ENCODE data around the gene RAB3C.
A peak's percentile ranks its signal among the peaks of the same experiment; 100 is the strongest.

RAB3C gene

GRCh38 chr5:58857609-58858008 is 274.7 kb downstream of the RAB3C start:
- TF ChIP-seq, protein P1, sequence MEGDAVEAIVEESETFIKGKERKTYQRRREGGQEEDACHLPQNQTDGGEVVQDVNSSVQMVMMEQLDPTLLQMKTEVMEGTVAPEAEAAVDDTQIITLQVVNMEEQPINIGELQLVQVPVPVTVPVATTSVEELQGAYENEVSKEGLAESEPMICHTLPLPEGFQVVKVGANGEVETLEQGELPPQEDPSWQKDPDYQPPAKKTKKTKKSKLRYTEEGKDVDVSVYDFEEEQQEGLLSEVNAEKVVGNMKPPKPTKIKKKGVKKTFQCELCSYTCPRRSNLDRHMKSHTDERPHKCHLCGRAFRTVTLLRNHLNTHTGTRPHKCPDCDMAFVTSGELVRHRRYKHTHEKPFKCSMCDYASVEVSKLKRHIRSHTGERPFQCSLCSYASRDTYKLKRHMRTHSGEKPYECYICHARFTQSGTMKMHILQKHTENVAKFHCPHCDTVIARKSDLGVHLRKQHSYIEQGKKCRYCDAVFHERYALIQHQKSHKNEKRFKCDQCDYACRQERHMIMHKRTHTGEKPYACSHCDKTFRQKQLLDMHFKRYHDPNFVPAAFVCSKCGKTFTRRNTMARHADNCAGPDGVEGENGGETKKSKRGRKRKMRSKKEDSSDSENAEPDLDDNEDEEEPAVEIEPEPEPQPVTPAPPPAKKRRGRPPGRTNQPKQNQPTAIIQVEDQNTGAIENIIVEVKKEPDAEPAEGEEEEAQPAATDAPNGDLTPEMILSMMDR (conservative IDR thresholded peaks at IDR 0.05) = no peak
- H3K27ac ChIP-seq = no peak overlapping the region

DNA sequence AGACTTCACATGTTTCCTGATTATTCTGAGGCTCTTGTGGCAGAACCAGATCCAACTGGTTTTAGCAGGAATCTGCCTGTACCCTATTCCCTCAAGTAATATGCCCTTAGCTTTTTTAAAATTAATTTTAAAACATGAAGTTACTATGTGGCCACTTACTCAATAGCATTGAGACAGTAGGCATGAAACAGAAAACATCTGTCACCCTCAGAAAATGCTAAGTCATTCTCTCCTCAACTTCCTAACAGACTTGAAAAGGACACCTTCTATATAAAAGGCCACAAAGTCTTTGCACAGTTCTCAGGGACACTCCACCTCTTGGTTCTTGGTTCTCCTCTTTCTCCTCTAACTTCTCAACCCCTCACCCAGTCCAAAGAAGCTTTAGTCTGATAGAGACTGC is 277.8 kb downstream of the RAB3C start:
- TF ChIP-seq, protein P1 (conservative IDR thresholded peaks at IDR 0.05) = no peak
- no peak overlapping the region for H3K27ac ChIP-seq

GRCh38 chr5:58868931-58869330 is 286.1 kb downstream of the RAB3C start:
- TF ChIP-seq, protein P1 (conservative IDR thresholded peaks at IDR 0.05) = no peak
- H3K27ac ChIP-seq = no peak overlapping the region

DNA sequence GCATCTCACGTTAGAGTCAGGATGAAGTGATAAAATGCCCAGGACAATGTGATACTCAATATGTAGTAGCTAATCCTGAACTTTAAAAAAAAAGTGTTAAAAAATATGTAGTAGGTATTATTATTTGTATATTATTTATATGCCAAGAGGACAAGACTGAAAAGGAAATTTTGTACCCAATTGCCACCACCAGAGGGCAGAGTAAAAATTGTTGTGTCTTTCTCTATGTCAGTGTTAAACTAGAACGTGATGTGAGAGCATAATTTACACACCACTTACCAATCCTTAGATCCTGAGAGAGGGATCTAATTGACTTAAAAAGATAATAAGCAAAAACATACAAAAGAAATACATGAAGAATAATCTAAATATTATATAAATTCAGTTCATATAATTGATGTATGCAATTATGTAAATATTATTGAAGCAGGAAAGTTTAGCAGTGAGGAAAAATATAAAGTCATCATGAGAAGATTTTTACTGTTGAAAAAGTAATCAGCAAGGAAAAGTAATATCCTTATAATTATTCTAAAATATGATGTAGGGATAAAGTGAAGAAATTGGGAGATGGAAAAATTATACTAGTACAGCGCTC is 288.9 kb downstream of the RAB3C start:
- TF ChIP-seq, protein P1 (conservative IDR thresholded peaks at IDR 0.05) = peak; percentile 74
- no peak overlapping the region for H3K27ac ChIP-seq

- TF ChIP-seq, protein P1 (conservative IDR thresholded peaks at IDR 0.05) = no peak
- H3K27ac ChIP-seq = no peak overlapping the region
Observed at GRCh38 chr5:58872670-58873273, 289.9 kb downstream of the RAB3C start.

- TF ChIP-seq, protein P1 (conservative IDR thresholded peaks at IDR 0.05) = no peak
- H3K27ac ChIP-seq = no peak overlapping the region
Observed at GRCh38 chr5:58875599-58875998, 292.7 kb downstream of the RAB3C start.

DNA sequence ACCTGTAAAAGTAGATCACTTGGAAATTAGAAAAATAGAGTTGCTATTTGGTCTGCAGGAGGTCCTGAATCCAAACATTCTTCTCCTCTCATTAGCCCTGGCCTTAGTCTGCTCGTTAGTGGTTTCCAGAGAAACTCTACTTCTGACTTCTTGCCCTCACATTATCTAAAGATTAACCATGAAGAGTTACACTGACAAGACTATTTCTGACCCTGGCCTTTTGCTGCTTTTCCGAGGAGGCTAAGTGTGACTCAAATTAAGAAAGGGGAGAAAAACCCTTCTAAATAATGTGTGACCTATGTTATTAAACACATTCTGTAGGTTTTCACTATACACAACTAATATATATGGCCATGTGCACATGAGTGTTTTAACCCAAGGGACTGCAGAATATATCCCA is 302.4 kb downstream of the RAB3C start:
- H3K27ac ChIP-seq = no peak overlapping the region
- TF ChIP-seq, protein P1 (conservative IDR thresholded peaks at IDR 0.05) = no peak
